ENCODE results near the gene CTNND2.
A peak's percentile ranks its signal among the peaks of the same experiment; 100 is the strongest.

GRCh38 chr5:11322133-11322532 lies 582.1 kb downstream of the CTNND2 start:
- TF ChIP-seq CTCF (IDR thresholded peaks at IDR 0.05) (no peak), POLR2A (IDR thresholded peaks at IDR 0.05) (no peak), POLR2AphosphoS5 (IDR thresholded peaks at IDR 0.05) (peak in 1 of 2 donors; percentile 11)
